RWPE1 (cell line): ENCODE data around the gene INPP5A.

Experiments
- CTCF ChIA-PET: fragments of 350-600 bp; sonication (Branson Sonifier 250); formaldehyde crosslinking; extraction: SDS; loops from one replicate; lab custom pipeline; 2021; lab: Yijun Ruan, JAX
- POLR2A ChIA-PET: fragments of 400-600 bp; formaldehyde crosslinking; extraction: SDS; loops from one replicate; lab custom pipeline; 2020; ENCODE audit warnings: antibody characterized with exemption; ENCODE audit not compliant: low non-redundant PET; lab: Yijun Ruan, JAX
- DNase-seq: peaks from one replicate; pipeline ENCODE4 v3.0.0; 2012; ENCODE audit warnings: low spot score
- H3K27ac ChIP-seq: fragments of 450-650 bp; 2 replicates; pipeline ENCODE4 v1.5.1; 2017
- TF ChIP-seq, protein P1 (sequence below): fragments of 450-650 bp; conservative IDR thresholded peaks from 2 replicates; pipeline ENCODE4 v1.5.1; 2017; ENCODE audit warnings: low read depth, mild to moderate bottlenecking

Gene INPP5A

DNA sequence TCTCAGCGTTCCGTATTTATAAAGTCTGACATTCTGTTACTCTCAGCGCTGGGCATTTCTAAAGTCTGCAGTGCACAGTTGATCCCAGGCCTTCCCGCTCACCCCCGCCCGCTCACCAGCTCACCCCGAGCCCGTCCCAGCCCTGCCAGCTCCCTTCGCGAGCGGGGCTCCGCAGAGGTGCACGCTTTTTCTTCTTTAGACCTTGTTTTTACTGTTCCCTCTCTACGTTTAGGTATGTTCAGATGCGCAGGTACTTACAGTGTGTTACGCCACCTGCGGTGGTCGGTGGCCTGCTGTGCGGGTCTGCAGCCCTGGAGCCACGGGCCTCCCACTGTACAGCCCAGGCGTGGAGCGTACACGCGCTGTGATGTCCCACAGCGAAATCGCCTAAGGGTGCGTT, 219.6 kb downstream of the INPP5A start:
- TF ChIP-seq, protein P1, sequence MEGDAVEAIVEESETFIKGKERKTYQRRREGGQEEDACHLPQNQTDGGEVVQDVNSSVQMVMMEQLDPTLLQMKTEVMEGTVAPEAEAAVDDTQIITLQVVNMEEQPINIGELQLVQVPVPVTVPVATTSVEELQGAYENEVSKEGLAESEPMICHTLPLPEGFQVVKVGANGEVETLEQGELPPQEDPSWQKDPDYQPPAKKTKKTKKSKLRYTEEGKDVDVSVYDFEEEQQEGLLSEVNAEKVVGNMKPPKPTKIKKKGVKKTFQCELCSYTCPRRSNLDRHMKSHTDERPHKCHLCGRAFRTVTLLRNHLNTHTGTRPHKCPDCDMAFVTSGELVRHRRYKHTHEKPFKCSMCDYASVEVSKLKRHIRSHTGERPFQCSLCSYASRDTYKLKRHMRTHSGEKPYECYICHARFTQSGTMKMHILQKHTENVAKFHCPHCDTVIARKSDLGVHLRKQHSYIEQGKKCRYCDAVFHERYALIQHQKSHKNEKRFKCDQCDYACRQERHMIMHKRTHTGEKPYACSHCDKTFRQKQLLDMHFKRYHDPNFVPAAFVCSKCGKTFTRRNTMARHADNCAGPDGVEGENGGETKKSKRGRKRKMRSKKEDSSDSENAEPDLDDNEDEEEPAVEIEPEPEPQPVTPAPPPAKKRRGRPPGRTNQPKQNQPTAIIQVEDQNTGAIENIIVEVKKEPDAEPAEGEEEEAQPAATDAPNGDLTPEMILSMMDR = no peak
- POLR2A ChIA-PET = no interaction called here
- CTCF ChIA-PET = no interaction called here
- no peak overlapping the region for H3K27ac ChIP-seq
- DNase-seq = no peak

GRCh38 chr10:132758865-132759264, 221.3 kb downstream of the INPP5A start:
- CTCF ChIA-PET = no interaction called here
- no peak overlapping the region for H3K27ac ChIP-seq
- no peak for DNase-seq
- POLR2A ChIA-PET = no interaction called here
- TF ChIP-seq, protein P1 = no peak

GRCh38 chr10:132761395-132762060, 223.9 kb downstream of the INPP5A start:
- no peak for DNase-seq
- no peak overlapping the region for H3K27ac ChIP-seq
- POLR2A ChIA-PET = no interaction called here
- CTCF ChIA-PET = interaction anchor here (0.6 kb wide), 1 partner anchor 282 kb away, joined by 7 read pairs; no protein-coding TSS in a partner anchor
- TF ChIP-seq, protein P1 = no peak

GRCh38 chr10:132762267-132762666, 224.7 kb downstream of the INPP5A start:
- no peak overlapping the region for H3K27ac ChIP-seq
- ChIA-PET CTCF (no interaction called here), POLR2A (no interaction called here)
- TF ChIP-seq, protein P1 = no peak
- DNase-seq = no peak

DNA sequence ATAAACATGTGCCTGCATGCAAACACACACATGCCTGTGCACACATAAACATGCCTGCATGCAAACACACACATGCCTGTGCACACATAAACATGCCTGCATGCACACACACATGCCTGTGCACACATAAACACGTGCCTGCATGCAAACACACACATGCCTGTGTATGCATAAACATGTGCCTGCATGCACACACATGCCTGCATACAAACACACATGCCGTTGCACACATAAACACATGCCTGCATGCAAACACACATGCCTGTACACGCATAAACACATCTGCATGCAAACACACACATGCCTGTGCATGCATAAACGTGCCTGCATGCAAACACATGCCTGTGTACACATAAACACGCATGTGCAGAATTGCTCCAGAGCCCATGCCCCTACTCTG, 226.0 kb downstream of the INPP5A start:
- TF ChIP-seq, protein P1 = no peak
- no peak overlapping the region for H3K27ac ChIP-seq
- ChIA-PET POLR2A (no interaction called here), CTCF (interaction anchor here (0.6 kb wide), 1 partner anchor 176 kb away, joined by 3 read pairs; no protein-coding TSS in a partner anchor)
- no peak for DNase-seq

GRCh38 chr10:132764108-132764507, 226.5 kb downstream of the INPP5A start:
- ChIA-PET POLR2A (no interaction called here), CTCF (interaction anchor here (0.6 kb wide), 1 partner anchor 176 kb away, joined by 3 read pairs; no protein-coding TSS in a partner anchor)
- TF ChIP-seq, protein P1 = no peak

More at GRCh38 chr10:132764108-132764507, 226.5 kb downstream of the INPP5A start:
- no peak overlapping the region for H3K27ac ChIP-seq
- no peak for DNase-seq
